Measurements from ENCODE around the gene TSPAN1. TPM values are rescaled to one million over a fixed set of nuclear protein-coding genes. Genes with fewer than 3 reads are reported as not detected.

The TSPAN1 gene
- not detected for total RNA-seq

- Mint-ChIP-seq H3K9me3 (no peaks in the 10 kb centered on the region), H3K4me1 (no peaks in the 10 kb centered on the region), H3K27ac (no peak within 1 kb of the TSS), H3K36me3 (ENCODE audit: low read depth) (no peaks in the 10 kb centered on the region), H3K4me3 (no peak within 1 kb of the TSS), H3K27me3 (peaks cover 6% of the 10 kb centered on the region)
- CTCF ChIA-PET = no interaction called here
- POLR2A ChIA-PET = no interaction called here
- DNase-seq = no peak
Measured at GRCh38 chr1:46174448-46175231, at the start of gene TSPAN1. Gene TSPAN1 (plus strand): TSS chr1:46175087. CDS start chr1:46181108, 6,021 bp downstream.

- CTCF ChIA-PET = interaction anchor here (0.6 kb wide), 1 partner anchor 16 kb away, joined by 4 read pairs; no protein-coding TSS in a partner anchor
- no peak overlapping the region for H3K4me3 Mint-ChIP-seq
- H3K4me1 Mint-ChIP-seq = peaks cover 25% of the 10 kb centered on the region
- H3K9me3 Mint-ChIP-seq = no peaks in the 10 kb centered on the region
- no peak overlapping the region for H3K27ac Mint-ChIP-seq
- POLR2A ChIA-PET = no interaction called here
- peaks cover 41% of the 10 kb centered on the region for H3K27me3 Mint-ChIP-seq
- peaks cover 3% of the 10 kb centered on the region for H3K36me3 Mint-ChIP-seq (ENCODE audit: low read depth)
- DNase-seq = no peak
Measured at GRCh38 chr1:46128344-46128743, 46.5 kb upstream of the TSPAN1 start.

- ChIA-PET CTCF (no interaction called here), POLR2A (no interaction called here)
- peaks cover 34% of the 10 kb centered on the region for H3K4me1 Mint-ChIP-seq
- H3K36me3 Mint-ChIP-seq (ENCODE audit: low read depth) = peaks cover 3% of the 10 kb centered on the region
- no peak for DNase-seq
- no peak overlapping the region for H3K4me3 Mint-ChIP-seq
- no peaks in the 10 kb centered on the region for H3K9me3 Mint-ChIP-seq
- H3K27ac Mint-ChIP-seq = no peak overlapping the region
- H3K27me3 Mint-ChIP-seq = peaks cover 52% of the 10 kb centered on the region
Measured at GRCh38 chr1:46130121-46130520, 44.8 kb upstream of the TSPAN1 start.

GRCh38 chr1:46130606-46131005 lies 44.3 kb upstream of the TSPAN1 start:
- Mint-ChIP-seq H3K4me3 (peak overlapping the region; percentile 10), H3K36me3 (ENCODE audit: low read depth) (peaks cover 3% of the 10 kb centered on the region), H3K9me3 (no peaks in the 10 kb centered on the region), H3K27me3 (peaks cover 52% of the 10 kb centered on the region), H3K27ac (no peak overlapping the region), H3K4me1 (peaks cover 34% of the 10 kb centered on the region)
- CTCF ChIA-PET = interaction anchor here (1.6 kb wide), 1 partner anchor 93 kb away, joined by 4 read pairs; no protein-coding TSS in a partner anchor
- no peak for DNase-seq
- POLR2A ChIA-PET = no interaction called here

- Mint-ChIP-seq H3K27me3 (peaks cover 54% of the 10 kb centered on the region), H3K27ac (no peak overlapping the region), H3K4me1 (peaks cover 34% of the 10 kb centered on the region), H3K36me3 (ENCODE audit: low read depth) (peaks cover 3% of the 10 kb centered on the region), H3K4me3 (peak overlapping the region; percentile 100), H3K9me3 (no peaks in the 10 kb centered on the region)
- POLR2A ChIA-PET = interaction anchor here (0.6 to 1.2 kb wide), 2 partner anchors 68 to 443 kb away, joined by 3 to 5 read pairs; partner anchors contain the start of gene TMEM69
- no peak for DNase-seq
- CTCF ChIA-PET = interaction anchor here (1.6 kb wide), 1 partner anchor 93 kb away, joined by 4 read pairs; no protein-coding TSS in a partner anchor
Measured at GRCh38 chr1:46131093-46131492, 43.8 kb upstream of the TSPAN1 start.

GRCh38 chr1:46131712-46132528 lies 43.0 kb upstream of the TSPAN1 start:
- H3K4me3 Mint-ChIP-seq = peak overlapping the region; percentile 100
- H3K36me3 Mint-ChIP-seq (ENCODE audit: low read depth) = peaks cover 3% of the 10 kb centered on the region
- H3K4me1 Mint-ChIP-seq = peaks cover 34% of the 10 kb centered on the region
- H3K9me3 Mint-ChIP-seq = no peaks in the 10 kb centered on the region
- ChIA-PET POLR2A (interaction anchor here (0.6 to 1.3 kb wide), 5 partner anchors 9 to 444 kb away, joined by 3 to 5 read pairs (median 3); partner anchors contain the start of gene TMEM69), CTCF (interaction anchor here (0.5 to 1.6 kb wide), 3 partner anchors 8 to 829 kb away, joined by 3 to 4 read pairs (median 3); no protein-coding TSS in a partner anchor)
- DNase-seq = peak; percentile 35
- peak overlapping the region; percentile 68 for H3K27ac Mint-ChIP-seq
- H3K27me3 Mint-ChIP-seq = peaks cover 61% of the 10 kb centered on the region

- Mint-ChIP-seq H3K36me3 (ENCODE audit: low read depth) (peaks cover 3% of the 10 kb centered on the region), H3K27ac (peak within 1 kb of the TSS; percentile 97), H3K9me3 (no peaks in the 10 kb centered on the region), H3K27me3 (peaks cover 63% of the 10 kb centered on the region), H3K4me1 (peaks cover 34% of the 10 kb centered on the region), H3K4me3 (peak within 1 kb of the TSS; percentile 100)
- peak; percentile 94 for DNase-seq
- CTCF ChIA-PET = interaction anchor here (0.5 to 1.4 kb wide), 2 partner anchors 9 to 829 kb away, joined by 3 read pairs; no protein-coding TSS in a partner anchor
- POLR2A ChIA-PET = interaction anchor here (0.7 to 1.3 kb wide), 3 partner anchors 8 to 114 kb away, joined by 3 to 5 read pairs (median 3); no protein-coding TSS in a partner anchor
Measured at GRCh38 chr1:46132529-46133180, 42.2 kb upstream of the TSPAN1 start, which contains the start of gene PIK3R3. Gene PIK3R3 (minus strand): TSS chr1:46132629. CDS start chr1:46131952, 677 bp downstream.

GRCh38 chr1:46133181-46133658 lies 41.7 kb upstream of the TSPAN1 start:
- ChIA-PET CTCF (no interaction called here), POLR2A (no interaction called here)
- H3K27me3 Mint-ChIP-seq = peaks cover 59% of the 10 kb centered on the region
- peaks cover 34% of the 10 kb centered on the region for H3K4me1 Mint-ChIP-seq
- H3K4me3 Mint-ChIP-seq = peak overlapping the region; percentile 100
- DNase-seq = no peak
- no peaks in the 10 kb centered on the region for H3K9me3 Mint-ChIP-seq
- peak overlapping the region; percentile 97 for H3K27ac Mint-ChIP-seq
- peaks cover 3% of the 10 kb centered on the region for H3K36me3 Mint-ChIP-seq (ENCODE audit: low read depth)

- DNase-seq = no peak
- H3K4me3 Mint-ChIP-seq = peak overlapping the region; percentile 100
- no peak overlapping the region for H3K27ac Mint-ChIP-seq
- H3K27me3 Mint-ChIP-seq = peaks cover 59% of the 10 kb centered on the region
- peaks cover 3% of the 10 kb centered on the region for H3K36me3 Mint-ChIP-seq (ENCODE audit: low read depth)
- ChIA-PET CTCF (interaction anchor here (1.4 kb wide), 1 partner anchor 16 kb away, joined by 3 read pairs; no protein-coding TSS in a partner anchor), POLR2A (no interaction called here)
- H3K9me3 Mint-ChIP-seq = no peaks in the 10 kb centered on the region
- peaks cover 34% of the 10 kb centered on the region for H3K4me1 Mint-ChIP-seq
Measured at GRCh38 chr1:46133781-46134350, 41.0 kb upstream of the TSPAN1 start.

GRCh38 chr1:46134660-46135331 lies 40.1 kb upstream of the TSPAN1 start:
- H3K36me3 Mint-ChIP-seq (ENCODE audit: low read depth) = peaks cover 3% of the 10 kb centered on the region
- no peak overlapping the region for H3K4me3 Mint-ChIP-seq
- ChIA-PET POLR2A (interaction anchor here (0.8 to 1.1 kb wide), 3 partner anchors 9 to 112 kb away, joined by 3 to 4 read pairs (median 3); no protein-coding TSS in a partner anchor), CTCF (interaction anchor here (1.1 to 1.4 kb wide), 2 partner anchors 17 to 89 kb away, joined by 3 to 4 read pairs; no protein-coding TSS in a partner anchor)
- peaks cover 34% of the 10 kb centered on the region for H3K4me1 Mint-ChIP-seq
- no peak for DNase-seq
- H3K27me3 Mint-ChIP-seq = peaks cover 53% of the 10 kb centered on the region
- no peaks in the 10 kb centered on the region for H3K9me3 Mint-ChIP-seq
- H3K27ac Mint-ChIP-seq = no peak overlapping the region

GRCh38 chr1:46136711-46137110 lies 38.2 kb upstream of the TSPAN1 start:
- DNase-seq = no peak
- no peak overlapping the region for H3K4me3 Mint-ChIP-seq
- peaks cover 20% of the 10 kb centered on the region for H3K4me1 Mint-ChIP-seq
- H3K27ac Mint-ChIP-seq = no peak overlapping the region
- CTCF ChIA-PET = no interaction called here
- POLR2A ChIA-PET = no interaction called here
- H3K36me3 Mint-ChIP-seq (ENCODE audit: low read depth) = peaks cover 3% of the 10 kb centered on the region
- H3K9me3 Mint-ChIP-seq = no peaks in the 10 kb centered on the region
- peaks cover 42% of the 10 kb centered on the region for H3K27me3 Mint-ChIP-seq

GRCh38 chr1:46137916-46138315 lies 37.0 kb upstream of the TSPAN1 start:
- no peak overlapping the region for H3K27ac Mint-ChIP-seq
- ChIA-PET POLR2A (no interaction called here), CTCF (no interaction called here)
- peaks cover 13% of the 10 kb centered on the region for H3K4me1 Mint-ChIP-seq
- no peaks in the 10 kb centered on the region for H3K36me3 Mint-ChIP-seq (ENCODE audit: low read depth)
- H3K9me3 Mint-ChIP-seq = no peaks in the 10 kb centered on the region
- DNase-seq = no peak
- no peak overlapping the region for H3K4me3 Mint-ChIP-seq
- H3K27me3 Mint-ChIP-seq = peaks cover 38% of the 10 kb centered on the region

Measured in activated CD4-positive, alpha-beta memory T cell treated with anti-CD3 and anti-CD28 coated beads, Interleukin-2, amount 10 ng/mL, durations not matched to agents 7 days and 5 days (primary cell).